Measurements from ENCODE around the gene RAD51B. TPM values are rescaled to one million over a fixed set of nuclear protein-coding genes. Genes with fewer than 3 reads are reported as not detected.

The RAD51B gene
- total RNA-seq, 1 experiment from 2014 or later = 10.8 TPM

- peaks cover 4% of the 10 kb centered on the region for H3K4me1 ChIP-seq (ENCODE audit: insufficient read depth, low read length)
- TF ChIP-seq EZH2 (IDR thresholded peaks at IDR 0.05; ENCODE audit: low read length, unreplicated experiment) = no peak
- no peaks in the 10 kb centered on the region for H3K9me3 ChIP-seq (ENCODE audit: low read length)
- intact Hi-C loops (cut with micrococcal nuclease) = no loop called here
- H3K36me3 ChIP-seq (ENCODE audit: low read depth, low read length) = no peaks in the 10 kb centered on the region
- POLR2A ChIA-PET (ENCODE audit: unreplicated experiment) = no interaction called here
- ATAC-seq = no peak
- H3K9ac ChIP-seq (ENCODE audit: low read length) = no peak overlapping the region
- CTCF ChIA-PET = interaction anchor here (0.6 kb wide), 1 partner anchor 560 kb away, joined by 4 read pairs; no protein-coding TSS in a partner anchor
- no peak for DNase-seq
- no peaks in the 10 kb centered on the region for H4K20me1 ChIP-seq (ENCODE audit: low read length)
- no peak overlapping the region for H3K27ac ChIP-seq (ENCODE audit: low read length)
- H3K4me3 ChIP-seq (ENCODE audit: low read length) = no peak overlapping the region
- BruUV-seq (replicated peaks) = no TSS peak
- H3K79me2 ChIP-seq (ENCODE audit: low read length) = no peaks in the 10 kb centered on the region
- H3K9me2 ChIP-seq (replicated peaks; ENCODE audit: low read length) = no peaks in the 10 kb centered on the region
- H2AFZ ChIP-seq (ENCODE audit: low read length) = no peak overlapping the region
- H3K27me3 ChIP-seq (ENCODE audit: low read length) = no peaks in the 10 kb centered on the region
- H3F3A ChIP-seq (ENCODE audit: low read length, unreplicated experiment) = no peaks in the 10 kb centered on the region
- no peak overlapping the region for H3K4me2 ChIP-seq (ENCODE audit: low read length)
Observed at GRCh38 chr14:68283378-68284123, 464.0 kb downstream of the RAD51B start.

GRCh38 chr14:68284333-68284732, 464.8 kb downstream of the RAD51B start:
- no peak overlapping the region for H2AFZ ChIP-seq (ENCODE audit: low read length)
- H3K9me2 ChIP-seq (replicated peaks; ENCODE audit: low read length) = no peaks in the 10 kb centered on the region
- no peaks in the 10 kb centered on the region for H3K79me2 ChIP-seq (ENCODE audit: low read length)
- no peak for DNase-seq
- no peak overlapping the region for H3K4me2 ChIP-seq (ENCODE audit: low read length)
- no peak for ATAC-seq
- no peaks in the 10 kb centered on the region for H3K9me3 ChIP-seq (ENCODE audit: low read length)
- BruUV-seq (replicated peaks) = no TSS peak
- no peak for TF ChIP-seq EZH2phosphoT487 (IDR thresholded peaks at IDR 0.05; ENCODE audit: borderline replicate concordance, low read length)
- no peak for TF ChIP-seq EZH2 (IDR thresholded peaks at IDR 0.05; ENCODE audit: low read length, unreplicated experiment)
- TF ChIP-seq, protein P1, sequence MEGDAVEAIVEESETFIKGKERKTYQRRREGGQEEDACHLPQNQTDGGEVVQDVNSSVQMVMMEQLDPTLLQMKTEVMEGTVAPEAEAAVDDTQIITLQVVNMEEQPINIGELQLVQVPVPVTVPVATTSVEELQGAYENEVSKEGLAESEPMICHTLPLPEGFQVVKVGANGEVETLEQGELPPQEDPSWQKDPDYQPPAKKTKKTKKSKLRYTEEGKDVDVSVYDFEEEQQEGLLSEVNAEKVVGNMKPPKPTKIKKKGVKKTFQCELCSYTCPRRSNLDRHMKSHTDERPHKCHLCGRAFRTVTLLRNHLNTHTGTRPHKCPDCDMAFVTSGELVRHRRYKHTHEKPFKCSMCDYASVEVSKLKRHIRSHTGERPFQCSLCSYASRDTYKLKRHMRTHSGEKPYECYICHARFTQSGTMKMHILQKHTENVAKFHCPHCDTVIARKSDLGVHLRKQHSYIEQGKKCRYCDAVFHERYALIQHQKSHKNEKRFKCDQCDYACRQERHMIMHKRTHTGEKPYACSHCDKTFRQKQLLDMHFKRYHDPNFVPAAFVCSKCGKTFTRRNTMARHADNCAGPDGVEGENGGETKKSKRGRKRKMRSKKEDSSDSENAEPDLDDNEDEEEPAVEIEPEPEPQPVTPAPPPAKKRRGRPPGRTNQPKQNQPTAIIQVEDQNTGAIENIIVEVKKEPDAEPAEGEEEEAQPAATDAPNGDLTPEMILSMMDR (conservative IDR thresholded peaks at IDR 0.05; ENCODE audit: low read depth, low read length) = no peak
- H3K27me3 ChIP-seq (ENCODE audit: low read length) = no peaks in the 10 kb centered on the region
- H3K4me3 ChIP-seq (ENCODE audit: low read length) = no peak overlapping the region
- no peaks in the 10 kb centered on the region for H3F3A ChIP-seq (ENCODE audit: low read length, unreplicated experiment)
- no peaks in the 10 kb centered on the region for H3K4me1 ChIP-seq (ENCODE audit: insufficient read depth, low read length)
- no peaks in the 10 kb centered on the region for H3K36me3 ChIP-seq (ENCODE audit: low read depth, low read length)
- no peaks in the 10 kb centered on the region for H4K20me1 ChIP-seq (ENCODE audit: low read length)
- ChIA-PET CTCF (no interaction called here), POLR2A (ENCODE audit: unreplicated experiment) (no interaction called here)
- H3K27ac ChIP-seq (ENCODE audit: low read length) = no peak overlapping the region
- intact Hi-C loops (cut with micrococcal nuclease) = no loop called here
- no peak overlapping the region for H3K9ac ChIP-seq (ENCODE audit: low read length)

- H3K4me1 ChIP-seq (ENCODE audit: insufficient read depth, low read length) = no peaks in the 10 kb centered on the region
- H3K9ac ChIP-seq (ENCODE audit: low read length) = no peak overlapping the region
- CTCF ChIA-PET = no interaction called here
- BruUV-seq (replicated peaks) = no TSS peak
- H2AFZ ChIP-seq (ENCODE audit: low read length) = no peak overlapping the region
- H3K79me2 ChIP-seq (ENCODE audit: low read length) = no peaks in the 10 kb centered on the region
- no peaks in the 10 kb centered on the region for H3K27me3 ChIP-seq (ENCODE audit: low read length)
- no peaks in the 10 kb centered on the region for H3K9me3 ChIP-seq (ENCODE audit: low read length)
- H3K9me2 ChIP-seq (replicated peaks; ENCODE audit: low read length) = no peaks in the 10 kb centered on the region
- H3K4me3 ChIP-seq (ENCODE audit: low read length) = no peak overlapping the region
- no peak for ATAC-seq
- no peak overlapping the region for H3K27ac ChIP-seq (ENCODE audit: low read length)
- H3K4me2 ChIP-seq (ENCODE audit: low read length) = no peak overlapping the region
- TF ChIP-seq, protein P1 (conservative IDR thresholded peaks at IDR 0.05; ENCODE audit: low read depth, low read length) = no peak
- no peak for TF ChIP-seq EZH2 (IDR thresholded peaks at IDR 0.05; ENCODE audit: low read length, unreplicated experiment)
- no peak for TF ChIP-seq EZH2phosphoT487 (IDR thresholded peaks at IDR 0.05; ENCODE audit: borderline replicate concordance, low read length)
- no peaks in the 10 kb centered on the region for H3K36me3 ChIP-seq (ENCODE audit: low read depth, low read length)
- H4K20me1 ChIP-seq (ENCODE audit: low read length) = no peaks in the 10 kb centered on the region
- POLR2A ChIA-PET (ENCODE audit: unreplicated experiment) = interaction anchor here (0.7 kb wide), 1 partner anchor 94 kb away, joined by 3 read pairs; no protein-coding TSS in a partner anchor
- H3F3A ChIP-seq (ENCODE audit: low read length, unreplicated experiment) = no peaks in the 10 kb centered on the region
- DNase-seq = no peak
- intact Hi-C loops (cut with micrococcal nuclease) = no loop called here
Observed at GRCh38 chr14:68284834-68285233, 465.3 kb downstream of the RAD51B start.

Measured in PC-3 (cell line).